A549 (cell line): Measurements from ENCODE around the gene E2F2. TPM values are rescaled to one million over a fixed set of nuclear protein-coding genes. Genes with fewer than 3 reads are reported as not detected.

Experiments
- ATAC-seq, 2 experiments: fragments of 200-7000 bp in 1 of 2; fragments of >200 bp in 1 of 2; cut with Nextera tagmentation in 1 of 2; cut with Tn5 transposase in 1 of 2; 3 replicates each; pipeline versions ENCODE4 v1.8.0 to v1.9.1; 2018 to 2020; ENCODE audit warnings: mild to moderate bottlenecking in 1 of 2, moderate library complexity in 1 of 2
- CTCF ChIA-PET: fragments of 300-600 bp; sonication (Branson Sonifier 250); formaldehyde crosslinking; extraction: SDS; loops from one replicate; lab custom pipeline; 2021; ENCODE audit warnings: antibody characterized with exemption, inconsistent platforms; lab: Yijun Ruan, JAX
- POLR2A ChIA-PET: fragments of 350-600 bp; formaldehyde crosslinking; extraction: SDS; loops from one replicate; lab custom pipeline; 2021; ENCODE audit warnings: antibody characterized with exemption, inconsistent platforms; lab: Yijun Ruan, JAX
- DNase-seq, 2 experiments: peaks; one replicate each; pipeline versions ENCODE4 v3.0.0 to v3.0.0-alpha.2; 2011 to 2016; ENCODE audit warnings: low read depth in 1 of 2, low spot score in 1 of 2
- FAIRE-seq: peaks from 2 replicates; lab custom pipeline; 2011; peaks lifted over from hg19 to GRCh38; lab: Jason Lieb, UNC
- H3K27ac ChIP-seq, 2 experiments: fragments of >200 bp; sonication (Bioruptor Twin); formaldehyde crosslinking; 3 replicates each; pipeline ENCODE4 v1.5.1; 2016 to 2017
- H3K4me1 ChIP-seq: fragments of >200 bp; sonication (Bioruptor Twin); formaldehyde crosslinking; 3 replicates; pipeline ENCODE4 v1.6.1; 2016
- H3K4me2 ChIP-seq: fragments of >200 bp; sonication (Bioruptor Twin); formaldehyde crosslinking; 3 replicates; pipeline ENCODE4 v1.6.1; 2016
- H3K4me3 ChIP-seq: fragments of >200 bp; sonication (Bioruptor Twin); formaldehyde crosslinking; 3 replicates; pipeline ENCODE4 v1.5.1; 2016
- H3K9me3 ChIP-seq: fragments of >200 bp; sonication (Bioruptor Twin); formaldehyde crosslinking; 3 replicates; pipeline ENCODE4 v1.6.1; 2016
- ATOH8 ChIP-seq: fragments of 250-450 bp; sonication (Bioruptor Pico); IDR thresholded peaks from 2 replicates; pipeline ENCODE4 v1.5.0; 2020; ENCODE audit warnings: low read depth, mild to moderate bottlenecking, moderate library complexity
- BCL3 ChIP-seq: fragments of >200 bp; sonication (Bioruptor Twin); formaldehyde crosslinking; IDR thresholded peaks from 3 replicates; pipeline ENCODE4 v1.6.1; 2016
- CEBPB ChIP-seq, 2 experiments: fragments of >200 bp in 1 of 2; sonication (Bioruptor Twin) in 1 of 2; formaldehyde crosslinking in 1 of 2; IDR thresholded peaks; 2 replicates each; pipeline ENCODE4 v1.6.1; 2012 to 2016
- CTCF ChIP-seq: fragments of >200 bp; sonication (Bioruptor Twin); formaldehyde crosslinking; IDR thresholded peaks from 3 replicates; pipeline ENCODE4 v1.5.1; 2016
- EP300 ChIP-seq, 2 experiments: fragments of >200 bp; sonication (Bioruptor Twin); formaldehyde crosslinking; IDR thresholded peaks; 2 replicates in 1 of 2; 3 replicates in 1 of 2; pipeline ENCODE4 v1.6.1; 2016 to 2017
- FOSL2 ChIP-seq, 2 experiments: fragments of 450-650 bp in 1 of 2; fragments of >200 bp in 1 of 2; sonication (Bioruptor Twin) in 1 of 2; formaldehyde crosslinking; IDR thresholded peaks; 2 replicates each; pipeline versions ENCODE4 v1.5.0 to v1.6.1; 2016 to 2020; ENCODE audit warnings: mild to moderate bottlenecking in 1 of 2, moderate library complexity in 1 of 2
- GATA3 ChIP-seq: IDR thresholded peaks from 2 replicates; pipeline ENCODE4 v1.6.1; 2012; ENCODE audit warnings: borderline replicate concordance
- HES2 ChIP-seq: fragments of >200 bp; sonication (Bioruptor Twin); formaldehyde crosslinking; IDR thresholded peaks from 2 replicates; pipeline ENCODE4 v1.6.1; 2016
- HOXA7 ChIP-seq: fragments of 250-450 bp; sonication (Bioruptor Pico); IDR thresholded peaks from 2 replicates; pipeline ENCODE4 v1.5.0; 2020; ENCODE audit warnings: mild to moderate bottlenecking, moderate library complexity
- HOXB13 ChIP-seq: fragments of 250-450 bp; sonication (Bioruptor Pico); IDR thresholded peaks from 2 replicates; pipeline ENCODE4 v1.5.0; 2020; ENCODE audit warnings: low read depth, mild to moderate bottlenecking, moderate library complexity
- HOXB5 ChIP-seq: fragments of 250-450 bp; sonication (Bioruptor Pico); IDR thresholded peaks from 2 replicates; pipeline ENCODE4 v1.5.0; 2020; ENCODE audit warnings: mild to moderate bottlenecking, moderate library complexity
- JUN ChIP-seq, 2 experiments: fragments of >200 bp; sonication (Bioruptor Twin); formaldehyde crosslinking; IDR thresholded peaks; 2 replicates in 1 of 2; 3 replicates in 1 of 2; pipeline ENCODE4 v1.6.1; 2016 to 2017
- JUNB ChIP-seq: fragments of >200 bp; sonication (Bioruptor Twin); formaldehyde crosslinking; IDR thresholded peaks from 2 replicates; pipeline ENCODE4 v1.6.1; 2016
- KDM1A ChIP-seq: fragments of 200-600 bp; sonication (generic); IDR thresholded peaks from 2 replicates; pipeline ENCODE4 v1.6.1; 2016; ENCODE audit warnings: low read depth, mild to moderate bottlenecking
- NFE2L2 ChIP-seq: fragments of 150-350 bp; conservative IDR thresholded peaks from 2 replicates; pipeline ENCODE4 v1.6.1; 2014; ENCODE audit warnings: low read length
- NPAS2 ChIP-seq: fragments of 250-450 bp; sonication (Bioruptor Pico); IDR thresholded peaks from 2 replicates; pipeline ENCODE4 v1.8.0; 2022; ENCODE audit warnings: mild to moderate bottlenecking, moderate library complexity, borderline replicate concordance
- PHF8 ChIP-seq: fragments of 200-600 bp; sonication (generic); IDR thresholded peaks from 2 replicates; pipeline ENCODE4 v1.6.1; 2016; ENCODE audit warnings: low read depth, mild to moderate bottlenecking, antibody characterized with exemption, moderate library complexity, borderline replicate concordance
- RAD21 ChIP-seq, 2 experiments: fragments of >200 bp in 1 of 2; sonication (Bioruptor Twin) in 1 of 2; formaldehyde crosslinking in 1 of 2; IDR thresholded peaks in 1 of 2; conservative IDR thresholded peaks in 1 of 2; 2 replicates in 1 of 2; 3 replicates in 1 of 2; pipeline ENCODE4 v1.6.1; 2012 to 2018; ENCODE audit warnings: inconsistent platforms in 1 of 2
- RCOR1 ChIP-seq: fragments of 150-350 bp; IDR thresholded peaks from 2 replicates; pipeline ENCODE4 v1.6.1; 2014; ENCODE audit warnings: antibody characterized with exemption, low read length, low read depth
- RNF2 ChIP-seq: fragments of 200-600 bp; sonication (generic); IDR thresholded peaks from 2 replicates; pipeline ENCODE4 v1.6.1; 2016; ENCODE audit warnings: low read depth, mild to moderate bottlenecking, antibody characterized with exemption, moderate library complexity, borderline replicate concordance
- TP53 ChIP-seq: fragments of 250-450 bp; sonication (Bioruptor Pico); IDR thresholded peaks from 2 replicates; pipeline ENCODE4 v1.5.0; 2021; ENCODE audit warnings: mild to moderate bottlenecking, moderate library complexity
- ZFP36 ChIP-seq: fragments of 450-650 bp; IDR thresholded peaks from 2 replicates; pipeline ENCODE4 v1.6.1; 2014; ENCODE audit warnings: borderline replicate concordance; ENCODE audit not compliant: partially characterized antibody
- ZNF302 ChIP-seq: fragments of 250-450 bp; sonication (Bioruptor Pico); IDR thresholded peaks from 2 replicates; pipeline ENCODE4 v1.9.0; 2021; ENCODE audit warnings: inconsistent platforms, mild to moderate bottlenecking, moderate library complexity
- WGBS: methylation state at CpG from one replicate; pipeline ENCODE4 v1.1.6; 2017; ENCODE audit errors: missing lambda C conversion rate; 5-methylcytosine and 5-hydroxymethylcytosine counted together
- polyA plus RNA-seq, 4 experiments: library from polyadenylated mRNA; depleted of rRNA in 3 of 4; stranded (reverse); fragments of >200 nt; fragmentation: RNase III in 1 of 4; extraction: RNeasy Plus Mini Kit Qiagen cat#74134 plus additional on column Dnase treatment in 1 of 4; gene quantifications; 2 replicates in 3 of 4; 3 replicates in 1 of 4; pipeline ENCODE4 v1.2.3, GENCODE V29; 2011 to 2017

The E2F2 gene
- polyA plus RNA-seq, 2 of the 4 experiments (the other 2 are of a cell fraction) = 0.90 to 3.4 TPM

DNA sequence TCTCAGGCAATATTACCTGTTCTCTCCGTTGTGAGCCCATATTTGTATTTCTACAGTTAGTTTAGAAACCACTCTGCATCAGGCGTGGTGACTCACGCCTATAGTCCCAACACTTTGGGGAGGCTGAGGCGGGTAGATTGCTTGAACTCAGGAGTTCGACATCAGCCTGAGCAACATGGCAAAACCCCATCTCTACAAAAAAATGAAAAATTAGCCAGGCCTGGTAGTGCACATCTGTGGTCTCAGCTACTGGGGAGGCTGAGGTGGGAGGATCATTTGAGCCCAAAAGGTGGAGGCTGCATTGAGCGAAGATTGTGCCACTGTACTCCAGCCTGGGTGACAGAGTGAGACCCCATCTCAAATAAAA lies 47.9 kb upstream of the E2F2 start (continued):
- TF ChIP-seq CTCF = no peak
- TF ChIP-seq ZNF302 (CRISPR knock-in tag) = no peak
- TF ChIP-seq RCOR1 = no peak
- no peak for TF ChIP-seq HOXB5 (CRISPR knock-in tag)
- TF ChIP-seq HOXA7 (CRISPR knock-in tag) = no peak

DNA sequence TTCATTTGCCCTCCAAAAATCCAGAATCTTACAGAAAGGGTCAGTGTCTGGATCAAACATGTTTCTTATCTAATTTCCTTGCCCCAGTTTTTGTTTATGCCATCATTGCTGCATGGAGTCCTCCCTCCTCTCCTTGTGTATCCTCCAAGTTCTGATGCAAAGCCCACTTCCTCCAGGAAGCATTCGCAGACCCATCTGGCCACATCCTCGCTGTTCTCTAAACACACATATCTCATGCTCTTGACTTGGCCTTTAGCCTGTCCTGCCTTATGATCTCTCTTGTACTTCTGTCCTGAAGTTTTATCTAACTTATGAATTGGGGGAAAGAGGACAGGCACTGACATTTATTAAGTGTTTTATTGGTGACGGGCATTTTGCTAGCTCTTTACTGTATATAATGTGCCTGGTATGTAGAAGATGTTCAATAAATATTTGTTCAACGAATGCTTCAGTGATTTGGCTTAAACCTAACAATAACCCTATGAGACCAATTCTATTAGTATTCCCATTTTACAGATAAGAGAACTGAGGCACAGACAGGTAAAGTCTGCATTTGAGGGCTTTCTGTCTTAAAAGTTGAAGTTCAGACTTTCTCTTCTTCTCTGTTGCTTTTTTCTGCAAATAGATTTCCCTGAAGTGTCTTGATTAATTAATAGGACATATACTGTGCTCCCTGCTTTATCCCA lies 47.4 kb upstream of the E2F2 start:
- no peak for DNase-seq
- peak overlapping the region; percentile 82 for H3K4me2 ChIP-seq
- ChIA-PET POLR2A (interaction anchor here (1.8 to 8.4 kb wide), 3 partner anchors 11 to 19 kb away, joined by 7 to 168 read pairs (median 15); partner anchors contain the start of gene ID3), CTCF (interaction anchor here (0.6 to 4.2 kb wide), 5 partner anchors 22 to 59 kb away, joined by 3 to 25 read pairs (median 12); no protein-coding TSS in a partner anchor)
- no peaks in the 10 kb centered on the region for H3K9me3 ChIP-seq
- 40% methylated on average over 4 of the region's 4 CpGs for WGBS
- H3K27ac ChIP-seq = peak overlapping the region; percentile 96 to 100
- H3K4me1 ChIP-seq = peaks cover 64% of the 10 kb centered on the region
- no peak overlapping the region for H3K4me3 ChIP-seq
- ATAC-seq = no peak
- no peak for FAIRE-seq
- TF ChIP-seq ZFP36 = peak; percentile 58
- TF ChIP-seq HES2 = no peak

DNA sequence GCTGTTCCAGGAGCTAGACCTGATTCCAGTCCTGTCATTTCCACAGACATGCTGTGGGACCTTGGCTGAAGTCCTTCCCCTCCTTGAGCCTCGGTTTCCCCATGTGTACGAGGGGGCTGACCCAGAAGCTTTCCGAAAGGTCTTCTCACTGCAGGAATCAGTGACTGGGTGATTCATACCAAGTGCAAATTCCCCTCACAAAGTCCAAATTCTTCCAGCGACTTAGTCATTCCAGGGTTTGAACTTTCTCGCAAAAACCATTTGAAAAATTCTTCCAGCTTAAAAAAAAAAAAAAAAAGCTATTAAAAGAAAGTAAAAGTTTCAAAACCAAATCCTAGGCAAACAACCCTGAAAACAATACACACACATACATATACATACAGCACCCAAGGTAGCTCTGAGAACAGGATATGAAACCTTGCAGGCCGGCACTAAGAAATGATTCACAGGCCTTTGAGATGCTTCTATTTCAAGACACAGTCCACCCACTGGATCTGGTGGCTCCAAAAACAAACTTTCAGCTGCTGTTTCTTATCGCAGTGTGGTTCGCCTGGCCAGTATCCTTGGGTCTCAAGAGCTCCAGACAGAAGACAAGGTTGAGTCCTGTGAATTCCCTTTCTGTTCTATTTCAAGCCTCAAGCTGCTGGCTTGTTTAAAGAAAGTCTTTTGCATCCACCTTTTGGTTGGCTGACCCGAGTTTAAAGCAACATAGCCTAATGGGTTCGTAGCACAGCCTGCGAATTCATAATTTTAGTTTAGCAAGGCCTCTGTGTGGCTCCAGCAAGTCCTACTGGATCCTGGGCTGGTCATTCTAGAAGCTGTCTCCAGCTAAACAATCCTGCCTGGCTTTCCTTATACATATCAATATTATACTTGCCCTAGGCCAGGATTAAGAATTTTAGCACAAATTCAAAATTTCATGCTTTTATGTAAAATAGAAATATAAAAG lies 46.3 kb upstream of the E2F2 start:
- DNase-seq (peak in 1 of 2 experiments; percentile 85), ATAC-seq (peak; percentile 90 to 93), FAIRE-seq (no peak)
- POLR2A ChIA-PET = interaction anchor here (1.1 to 8.4 kb wide), 7 partner anchors 8 to 114 kb away, joined by 3 to 168 read pairs (median 10); partner anchors contain the start of genes ID3 and RPL11
- H3K4me1 ChIP-seq = peaks cover 67% of the 10 kb centered on the region
- peak in 1 of 2 experiments; percentile 1; a peak in 2 of 5 replicates for TF ChIP-seq RAD21 (conservative IDR thresholded peaks at IDR 0.05 in 1 of 2, IDR thresholded peaks at IDR 0.05 in 1 of 2)
- peak; percentile 57 to 67; a peak in 3 of 4 replicates for TF ChIP-seq CEBPB (IDR thresholded peaks at IDR 0.05)
- 0 out of 2 replicates have a peak, but pooled peaks have one; percentile 57 for TF ChIP-seq HOXB5 (CRISPR knock-in tag)
- TF ChIP-seq TP53 (CRISPR knock-in tag) = no peak
- TF ChIP-seq JUNB = peak; percentile 93
- peak; percentile 87; the same call in 1 of the 3 replicates for TF ChIP-seq BCL3
- no peak for TF ChIP-seq NFE2L2
- TF ChIP-seq HOXB13 = peak; percentile 77; the same call in 1 of the 2 replicates
- no peak for TF ChIP-seq NPAS2 (CRISPR knock-in tag)
- peak; percentile 69 to 82; a peak in 4 of 5 replicates for TF ChIP-seq EP300 (IDR thresholded peaks at IDR 0.05)
- TF ChIP-seq JUN (IDR thresholded peaks at IDR 0.05) = peak; percentile 62 to 90; a peak in 2 of 5 replicates
- TF ChIP-seq HOXA7 (CRISPR knock-in tag) = peak; percentile 34; the same call in 1 of the 2 replicates
- no peak for TF ChIP-seq PHF8
- TF ChIP-seq ATOH8 (CRISPR knock-in tag) = peak; percentile 81; the same call in 1 of the 2 replicates
- no peak for TF ChIP-seq KDM1A
- TF ChIP-seq FOSL2 (IDR thresholded peaks at IDR 0.05) = peak; percentile 84
- peak; percentile 90 for TF ChIP-seq FOSL2 (CRISPR knock-in tag; IDR thresholded peaks at IDR 0.05)
- no peak for TF ChIP-seq RNF2
- TF ChIP-seq GATA3 = peak; percentile 74; the same call in 1 of the 2 replicates
- WGBS = 2% methylated on average over 11 of the region's 11 CpGs
- CTCF ChIA-PET = interaction anchor here (0.6 to 4.2 kb wide), 16 partner anchors 9 to 604 kb away, joined by 3 to 30 read pairs (median 4); partner anchors contain the start of gene ID3
- peak overlapping the region; percentile 82 for H3K4me2 ChIP-seq
- peak overlapping the region; percentile 16; the same call in 2 of the 3 replicates for H3K4me3 ChIP-seq
- H3K27ac ChIP-seq = peak overlapping the region; percentile 96 to 100
- no peaks in the 10 kb centered on the region for H3K9me3 ChIP-seq
